D341Med (cell line): ENCODE data around the gene TAF10.

Experiments
- DNase-seq: peaks from one replicate; pipeline ENCODE4 v3.0.0; 2012; ENCODE audit warnings: low spot score

TAF10 gene

DNA sequence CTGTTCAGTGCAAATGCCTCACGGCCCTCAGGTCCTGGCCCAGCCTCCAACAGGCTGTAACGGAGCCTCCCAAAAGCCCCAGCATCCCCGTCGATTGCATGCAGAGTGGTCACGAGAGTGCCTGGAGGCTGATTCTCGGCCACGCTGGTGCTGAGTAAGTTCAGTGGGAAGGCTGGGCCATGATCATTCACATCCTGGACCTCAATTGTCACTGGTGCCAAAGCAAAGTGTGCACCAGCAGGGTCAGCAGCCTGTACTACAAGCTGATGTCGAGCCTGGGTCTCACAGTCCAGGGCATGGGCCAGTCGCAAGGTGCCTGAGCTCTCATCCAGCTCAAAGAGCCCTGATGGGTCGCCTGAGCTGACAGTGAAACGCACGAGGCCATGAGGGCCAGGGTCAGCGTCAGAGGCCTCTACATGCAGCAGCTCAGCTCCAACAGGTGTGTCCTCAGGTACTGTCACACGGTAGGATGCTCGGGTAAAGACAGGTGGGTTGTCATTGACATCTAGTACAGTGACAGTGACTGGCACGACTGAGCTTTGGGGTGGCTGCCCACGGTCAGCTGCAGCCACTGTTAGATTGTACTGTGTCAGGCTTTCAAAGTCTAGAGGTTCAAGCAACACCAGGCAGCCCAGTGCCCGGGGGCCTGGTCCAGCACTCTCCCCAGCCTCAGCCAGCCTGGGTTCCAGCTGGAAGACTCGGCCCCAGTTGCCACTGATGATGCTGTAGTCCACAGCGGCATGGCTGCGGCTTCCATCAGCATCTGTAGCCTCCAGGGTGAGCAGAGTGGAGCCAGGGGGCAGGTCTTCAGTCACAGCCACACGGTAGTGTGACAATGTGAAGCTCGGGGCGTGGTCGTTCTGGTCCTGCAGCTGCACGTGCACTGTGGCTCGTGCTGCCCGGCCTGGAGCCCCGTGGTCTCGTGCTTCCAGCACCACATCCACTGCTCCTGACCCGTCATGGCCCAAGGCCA, 11.7 kb upstream of the TAF10 start:
- no peak for DNase-seq

GRCh38 chr11:6622261-6623171, 10.5 kb upstream of the TAF10 start:
- DNase-seq: no peak

GRCh38 chr11:6621711-6622211, 9.7 kb upstream of the TAF10 start:
- no peak for DNase-seq

DNA sequence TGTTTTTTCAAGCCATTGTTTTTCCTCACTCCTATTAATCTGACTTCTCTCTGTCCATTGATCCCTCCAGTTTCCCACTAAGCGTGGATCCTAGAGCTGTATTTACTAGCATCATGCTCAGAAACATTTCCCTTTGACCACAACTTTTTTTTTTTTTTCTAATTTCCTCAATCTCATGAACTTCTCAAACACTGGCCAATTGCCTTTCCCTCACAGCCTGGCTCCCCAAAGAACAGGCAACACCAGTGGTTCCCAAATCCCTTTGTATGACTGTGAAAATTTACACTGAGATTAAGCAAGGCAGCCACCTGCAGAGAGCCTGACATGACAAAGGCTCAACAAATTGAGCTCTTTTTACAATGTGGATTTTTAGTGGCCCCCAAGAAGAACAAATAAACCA, 8.6 kb upstream of the TAF10 start:
- DNase-seq: no peak

DNA sequence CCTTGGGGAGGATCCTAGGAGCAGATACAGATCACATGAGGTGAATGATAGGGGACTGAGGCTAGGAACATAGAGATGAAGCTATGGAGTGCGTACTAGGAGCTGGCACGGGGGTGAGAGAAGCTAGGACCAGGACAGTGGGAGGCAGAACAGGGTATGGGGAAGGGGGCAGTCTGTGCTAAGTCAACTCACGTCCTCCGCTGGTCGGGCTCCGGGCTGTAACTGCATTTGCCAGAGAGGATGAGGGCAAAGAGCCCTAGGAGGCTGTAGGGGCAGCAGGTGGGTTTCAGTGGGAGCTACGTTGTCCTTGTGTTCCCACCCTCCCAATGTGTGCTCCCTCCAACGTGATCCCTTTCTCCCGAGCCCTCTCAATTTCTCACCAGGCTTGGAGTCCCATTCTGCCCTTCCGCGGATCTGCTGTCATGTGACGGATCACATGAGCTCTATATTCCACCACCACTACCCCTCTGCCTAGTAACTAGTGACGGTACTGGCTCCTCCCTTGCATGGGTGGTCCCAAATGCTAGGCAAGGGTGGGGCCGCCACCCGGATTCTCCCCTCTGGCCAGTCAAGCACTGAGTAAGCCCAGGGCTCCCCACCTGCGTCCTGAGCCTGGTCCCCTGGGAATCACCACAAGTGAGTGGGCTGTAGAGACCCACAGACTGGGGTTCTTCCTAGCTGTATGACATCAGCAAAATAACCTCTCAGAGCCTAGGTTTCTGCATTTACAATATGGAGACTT, 7.2 kb upstream of the TAF10 start, which contains the start of gene TPP1:
Gene TPP1, minus strand, starts transcription at position 419 of the 742 bp plus-strand sequence. Its CDS starts 22 bp downstream, at position 397.
- peak; percentile 95 for DNase-seq

DNA sequence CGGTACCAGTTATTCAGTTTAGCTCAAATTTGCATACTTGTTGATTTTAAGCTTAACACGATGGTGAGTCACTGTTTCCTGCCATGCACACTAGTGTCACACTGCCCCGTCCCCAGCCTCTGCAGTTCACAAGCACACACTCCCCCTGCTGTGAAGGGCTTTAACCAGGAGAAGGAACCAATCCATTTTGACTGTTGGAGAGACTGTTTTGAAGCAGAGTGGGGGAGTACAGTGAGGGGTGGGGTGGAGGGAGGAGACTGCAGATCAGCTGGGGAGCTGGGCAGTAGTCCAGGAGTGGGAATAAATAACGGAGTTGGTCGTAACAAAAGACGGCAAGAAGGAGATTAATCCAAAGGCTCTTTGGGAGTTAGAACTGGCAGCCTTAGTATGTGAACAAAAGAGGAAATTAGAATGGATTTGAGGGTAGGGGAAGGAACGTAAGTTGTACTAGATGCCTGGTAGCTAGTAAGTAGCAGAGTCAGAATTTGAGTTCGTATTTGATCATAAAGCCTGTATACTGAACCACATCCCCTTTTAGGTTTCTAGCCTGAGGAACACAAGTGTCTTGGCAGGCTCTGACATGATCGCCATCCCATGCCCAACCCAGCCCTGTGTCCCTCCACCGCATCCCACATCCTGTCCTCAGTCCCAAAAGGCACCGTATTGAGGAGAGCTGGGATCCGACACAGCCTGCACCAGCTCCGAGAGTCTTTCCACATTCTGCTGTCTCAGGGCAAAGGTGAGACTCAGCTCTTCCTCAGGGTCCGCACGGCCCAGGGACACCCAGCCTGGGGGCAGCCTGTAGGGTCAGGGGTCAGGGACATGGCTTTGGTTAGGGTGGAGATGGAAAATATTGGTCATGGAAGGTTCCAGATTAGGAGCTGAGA, 6.3 kb upstream of the TAF10 start:
- no peak for DNase-seq

- DNase-seq: no peak
These were observed 5.3 kb upstream of the TAF10 start for GRCh38 chr11:6617315-6617781.

- no peak for DNase-seq
These were observed 4.7 kb upstream of the TAF10 start for GRCh38 chr11:6616596-6617250.

DNA sequence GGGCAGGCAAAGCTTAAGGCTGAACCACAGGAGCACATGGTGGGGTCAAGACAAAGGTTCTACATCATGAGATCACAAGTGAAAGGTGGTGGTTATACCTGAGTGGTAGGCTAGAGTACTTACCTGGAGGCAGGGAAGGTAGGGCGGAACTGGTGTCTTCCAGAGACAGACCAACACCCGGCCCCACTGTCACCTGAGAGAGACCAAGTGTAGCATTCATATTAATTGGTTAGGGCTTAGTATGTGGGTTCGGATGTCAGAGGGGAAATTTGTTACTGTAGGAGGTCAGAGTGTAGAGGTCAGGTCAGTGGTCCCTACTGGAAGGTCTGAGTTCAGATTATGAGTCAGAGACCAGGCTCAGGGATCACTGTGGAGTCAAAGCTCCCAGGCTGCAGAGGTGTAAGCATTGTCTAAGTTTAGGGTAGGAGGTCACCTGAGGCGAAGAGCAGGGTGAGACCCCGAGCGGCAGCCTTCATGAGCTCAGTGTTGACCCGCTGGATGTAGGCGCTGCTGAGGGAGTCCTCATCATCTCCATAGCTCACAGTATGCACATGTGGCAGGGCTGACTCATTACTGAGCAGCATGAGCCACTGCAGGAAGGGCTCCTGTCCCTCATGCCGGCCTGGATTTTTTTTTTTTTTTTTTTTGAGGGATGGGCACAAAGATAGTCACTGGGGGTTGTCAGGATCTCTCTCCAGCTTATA, 4.0 kb upstream of the TAF10 start:
- no peak for DNase-seq

GRCh38 chr11:6615046-6615445, 3.0 kb upstream of the TAF10 start:
- no peak for DNase-seq

DNA sequence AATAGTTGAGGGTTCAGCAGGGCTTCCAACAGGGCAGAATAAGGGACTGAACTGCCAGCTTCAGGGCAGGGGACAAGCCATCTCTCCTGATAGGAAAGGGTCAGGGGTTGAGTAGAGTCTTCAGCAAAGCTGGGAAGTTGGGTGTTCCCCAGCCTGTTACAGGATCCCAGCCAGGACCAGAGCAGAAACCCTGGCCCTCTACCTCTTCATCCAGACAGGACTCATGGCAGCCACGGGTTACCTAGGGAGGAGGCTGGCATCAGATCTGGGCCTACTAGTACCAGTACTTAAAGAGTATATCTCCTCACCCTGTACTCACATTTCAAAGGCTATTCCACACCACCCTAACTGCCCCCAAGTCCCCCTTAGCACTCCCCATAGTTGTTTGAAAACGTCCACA, 2.4 kb upstream of the TAF10 start:
- DNase-seq: no peak

DNA sequence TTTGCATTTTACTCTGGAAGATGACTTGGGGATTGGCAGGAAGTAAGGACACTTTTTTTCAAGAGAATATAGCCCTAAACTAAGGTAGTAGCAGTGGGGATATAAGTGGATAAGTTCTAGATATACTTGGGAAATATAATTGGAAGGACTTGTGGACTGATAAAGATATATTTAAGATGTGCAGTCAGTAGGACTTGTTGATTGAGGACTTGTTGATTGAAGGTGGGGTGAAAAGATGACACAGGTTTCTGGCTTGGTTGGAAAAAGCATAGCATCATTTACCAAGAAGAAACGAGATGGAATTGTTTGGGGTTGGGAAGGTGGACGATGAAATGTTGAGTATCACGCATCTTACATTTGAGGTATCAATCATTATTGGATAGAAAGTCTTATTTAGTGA, 1.5 kb upstream of the TAF10 start:
- no peak for DNase-seq

DNA sequence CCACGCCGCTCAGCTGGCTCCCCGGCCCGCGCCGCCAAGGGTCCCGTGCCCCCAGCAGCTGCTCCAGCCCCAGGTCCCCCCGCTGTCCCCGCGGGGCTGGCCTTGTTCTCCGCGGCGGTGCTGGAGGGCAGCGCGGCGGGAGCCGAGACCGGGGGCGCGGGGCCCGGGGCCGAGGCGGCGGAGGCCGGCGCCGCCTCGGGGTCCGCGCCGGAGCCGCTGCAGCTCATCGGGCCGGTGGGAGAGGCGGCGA, 128 bp downstream of the TAF10 start:
- no peak for DNase-seq

GRCh38 chr11:6611092-6611962, 689 bp downstream of the TAF10 start:
- DNase-seq: no peak

- no peak for DNase-seq
These were observed 1.4 kb downstream of the TAF10 start for GRCh38 chr11:6610591-6610990.

DNA sequence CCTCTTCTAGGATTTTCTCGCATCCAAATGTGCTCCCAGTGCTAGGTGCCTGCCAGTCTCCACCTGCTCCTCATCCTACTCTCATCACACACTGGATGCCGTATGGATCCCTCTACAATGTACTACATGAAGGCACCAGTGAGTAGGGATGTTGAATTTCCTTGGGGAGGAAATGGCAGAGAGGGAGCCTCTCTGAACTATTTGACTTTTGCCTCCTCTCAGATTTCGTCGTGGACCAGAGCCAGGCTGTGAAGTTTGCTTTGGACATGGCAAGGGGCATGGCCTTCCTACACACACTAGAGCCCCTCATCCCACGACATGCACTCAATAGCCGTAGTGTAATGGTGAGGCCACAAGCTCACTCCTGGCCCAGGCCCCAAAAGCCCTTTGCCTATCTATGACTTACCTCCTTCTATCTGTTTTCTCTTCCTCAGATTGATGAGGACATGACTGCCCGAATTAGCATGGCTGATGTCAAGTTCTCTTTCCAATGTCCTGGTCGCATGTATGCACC, 2.5 kb downstream of the TAF10 start:
- no peak for DNase-seq

DNA sequence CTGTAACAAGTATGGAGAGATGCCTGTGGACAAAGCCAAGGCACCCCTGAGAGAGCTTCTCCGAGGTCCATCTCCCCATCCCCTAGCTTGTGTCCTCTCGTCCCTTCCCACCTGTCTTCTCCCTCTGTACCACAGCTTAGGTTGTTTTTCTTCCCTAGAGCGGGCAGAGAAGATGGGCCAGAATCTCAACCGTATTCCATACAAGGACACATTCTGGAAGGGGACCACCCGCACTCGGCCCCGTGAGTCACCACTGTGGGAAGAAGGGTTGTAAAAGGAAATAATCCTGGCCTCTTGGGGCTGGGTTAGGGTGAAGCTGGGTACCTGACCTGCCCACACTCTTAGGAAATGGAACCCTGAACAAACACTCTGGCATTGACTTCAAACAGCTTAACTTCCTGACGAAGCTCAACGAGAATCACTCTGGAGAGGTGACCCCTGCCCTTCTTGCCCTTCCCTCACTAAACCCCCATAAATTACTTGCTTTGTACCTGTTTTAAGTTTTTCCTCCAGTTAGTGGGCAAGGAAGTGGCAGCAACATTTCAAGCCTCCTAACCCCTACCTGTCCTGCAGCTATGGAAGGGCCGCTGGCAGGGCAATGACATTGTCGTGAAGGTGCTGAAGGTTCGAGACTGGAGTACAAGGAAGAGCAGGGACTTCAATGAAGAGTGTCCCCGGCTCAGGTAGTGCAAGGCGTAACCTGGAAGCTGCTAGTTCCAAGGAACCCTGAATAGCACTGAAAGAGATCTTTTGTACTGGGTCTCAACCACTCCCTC, 3.1 kb downstream of the TAF10 start:
- no peak for DNase-seq

DNA sequence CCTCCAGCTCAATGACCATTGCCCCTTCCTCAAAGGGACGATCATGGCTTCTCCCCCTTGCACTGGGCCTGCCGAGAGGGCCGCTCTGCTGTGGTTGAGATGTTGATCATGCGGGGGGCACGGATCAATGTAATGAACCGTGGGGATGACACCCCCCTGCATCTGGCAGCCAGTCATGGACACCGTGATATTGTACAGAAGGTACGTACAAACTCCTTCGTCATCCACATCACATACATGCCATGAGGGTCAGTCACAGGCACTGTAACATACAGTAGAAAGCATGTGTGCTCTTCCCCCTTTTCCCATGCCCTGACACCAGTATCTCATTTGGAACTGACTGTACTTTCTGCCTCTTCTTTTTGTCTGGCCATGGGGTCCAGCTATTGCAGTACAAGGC, 4.0 kb downstream of the TAF10 start:
- DNase-seq: no peak
